ENCODE results near the gene KCNC1. TPM values are rescaled to one million over a fixed set of nuclear protein-coding genes. Genes with fewer than 3 reads are reported as not detected.

Gene KCNC1
- total RNA-seq (2016; rRNA removed; fragmentation: Illumina TruSeq; extraction: Trizol), result 0.03 and 0.04 TPM in 2 replicates
- total RNA-seq (2016; cell fraction: cytosol; rRNA removed; fragmentation: Illumina TruSeq; extraction: Trizol; ENCODE audit: low read depth), result not detected in 2 replicates
- 0.04 and 0.06 TPM in 2 replicates for total RNA-seq (2016; cell fraction: insoluble cytoplasmic fraction; rRNA removed; fragmentation: Illumina TruSeq; extraction: Trizol)
- 0.03 and 0.10 TPM in 2 replicates for total RNA-seq (2016; cell fraction: membrane; rRNA removed; fragmentation: Illumina TruSeq; extraction: Trizol)
- 0.34 and 0.38 TPM in 2 replicates for total RNA-seq (2016; cell fraction: nucleus; rRNA removed; fragmentation: Illumina TruSeq; extraction: Trizol)
- 0.01 TPM in 1 of 2 replicates, not detected in the other for polyA plus RNA-seq (2011; rRNA removed)
- not detected in 2 replicates for polyA plus RNA-seq (2011; cell fraction: cytosol; rRNA removed)
- 0.16 and 0.19 TPM in 2 replicates for polyA plus RNA-seq (2011; cell fraction: nucleus; rRNA removed)
- polyA plus RNA-seq (2012), result 0.11 and 0.51 TPM in 2 replicates
- 0.02 TPM in 1 of 2 replicates, not detected in the other for polyA plus RNA-seq (2016; cell fraction: cytosol; fragmentation: Illumina TruSeq; extraction: Trizol; ENCODE audit: low read depth)
- polyA plus RNA-seq (2016; cell fraction: insoluble cytoplasmic fraction; fragmentation: Illumina TruSeq; extraction: Trizol; ENCODE audit: low read depth), result 0.07 TPM in 1 of 2 replicates, not detected in the other
- polyA plus RNA-seq (2016; cell fraction: membrane; fragmentation: Illumina TruSeq; extraction: Trizol; ENCODE audit: low read depth), result 0.02 TPM in 1 of 2 replicates, not detected in the other
- 0.36 and 0.99 TPM in 2 replicates for polyA plus RNA-seq (2016; cell fraction: nucleus; fragmentation: Illumina TruSeq; extraction: Trizol; ENCODE audit: insufficient read depth, low read depth)
- polyA minus RNA-seq (2011; rRNA and poly(A)+ RNA removed; ENCODE audit: low replicate concordance), result not detected in 2 replicates
- polyA minus RNA-seq (2011; cell fraction: cytosol; rRNA and poly(A)+ RNA removed), result not detected in 2 replicates
- 0.39 and 0.50 TPM in 2 replicates for polyA minus RNA-seq (2011; cell fraction: nucleus; rRNA and poly(A)+ RNA removed)
- Bru-seq, nascent RNA, result percentile 9 among the genes with signal in this experiment
- BruChase-seq, experiment 1, labeled RNA remaining after a 6-hour chase, result percentile 5 among the genes with signal in this experiment
- BruChase-seq, experiment 2, labeled RNA remaining after a 2-hour chase, result percentile 2 among the genes with signal in this experiment
- long read RNA-seq, experiment 1, result 0 reads
- long read RNA-seq, experiment 2, result 0 reads

- Histone ChIP-seq H3K9ac (ENCODE audit: insufficient read depth, low read depth, low read length) (no peak within 1 kb of the TSS), H3K36me3 (replicated peaks in 1 of 2; ENCODE audit: control insufficient read depth in 1 of 2, insufficient read depth in 2 of 2, low read length in 2 of 2) (no peaks in the 10 kb centered on the region), H3K27ac (ENCODE audit: extremely low read length, insufficient read depth, low read length) (no peak within 1 kb of the TSS), H3K4me2 (ENCODE audit: low read depth, low read length) (peak within 1 kb of the TSS; percentile 56), H3K9me3 (ENCODE audit: low read length) (no peaks in the 10 kb centered on the region), H3K79me2 (ENCODE audit: insufficient read depth, low read length) (no peaks in the 10 kb centered on the region), H3K4me3 (replicated peaks in 1 of 3; ENCODE audit: insufficient read depth in 1 of 3, low read depth in 2 of 3, low read length in 3 of 3) (peak within 1 kb of the TSS; percentile 36 to 58 (median 37); a peak in 4 of 6 replicates), H4K20me1 (ENCODE audit: insufficient read depth, low read length) (peaks cover 4% of the 10 kb centered on the region; the same call in 1 of the 2 replicates), H2AFZ (ENCODE audit: low read length) (no peak within 1 kb of the TSS), H3K4me1 (ENCODE audit: insufficient read depth, low read length) (no peaks in the 10 kb centered on the region), H3K27me3 (ENCODE audit: control insufficient read depth in 1 of 2, insufficient read depth in 2 of 2, low read length in 2 of 2) (peaks cover 5 to 38% of the 10 kb centered on the region in 2 experiments; a peak in 3 of 5 replicates)
- POLR2A ChIA-PET, result no interaction called here
- intact Hi-C loops (cut with micrococcal nuclease; ENCODE audit: unreplicated experiment), result no loop called here
- FAIRE-seq (no peak), ATAC-seq (peak; percentile 24), DNase-seq (ENCODE audit: low spot score) (no peak)
- in situ Hi-C loops (cut with HindIII; ENCODE audit: extremely low pct_ligation_motif_present, low pct_unique_long_range_greater_than_20kb), result no loop called here
- CTCF ChIA-PET (ENCODE audit: low intra/inter-chr PET ratio, low total read pairs), result interaction anchor here (1.0 kb wide), 1 partner anchor 244 kb away, joined by 7 read pairs; no protein-coding TSS in a partner anchor
- WGBS (ENCODE audit: low lambda C conversion rate), result 1% methylated on average over 16 of the region's 66 CpGs
- BruUV-seq (replicated peaks), result no TSS peak
- no peak for TF ChIP-seq EEA1 (CRISPR knock-in tag; IDR thresholded peaks at IDR 0.05; ENCODE audit: borderline replicate concordance)
- no peak for TF ChIP-seq ZBTB10 (CRISPR knock-in tag; IDR thresholded peaks at IDR 0.05; ENCODE audit: borderline replicate concordance)
- TF ChIP-seq JUND (CRISPR knock-in tag; IDR thresholded peaks at IDR 0.05), result no peak
- TF ChIP-seq, protein P1, sequence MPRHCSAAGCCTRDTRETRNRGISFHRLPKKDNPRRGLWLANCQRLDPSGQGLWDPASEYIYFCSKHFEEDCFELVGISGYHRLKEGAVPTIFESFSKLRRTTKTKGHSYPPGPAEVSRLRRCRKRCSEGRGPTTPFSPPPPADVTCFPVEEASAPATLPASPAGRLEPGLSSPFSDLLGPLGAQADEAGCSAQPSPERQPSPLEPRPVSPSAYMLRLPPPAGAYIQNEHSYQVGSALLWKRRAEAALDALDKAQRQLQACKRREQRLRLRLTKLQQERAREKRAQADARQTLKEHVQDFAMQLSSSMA (CRISPR knock-in tag; IDR thresholded peaks at IDR 0.05), result no peak
- TF ChIP-seq, protein P2, sequence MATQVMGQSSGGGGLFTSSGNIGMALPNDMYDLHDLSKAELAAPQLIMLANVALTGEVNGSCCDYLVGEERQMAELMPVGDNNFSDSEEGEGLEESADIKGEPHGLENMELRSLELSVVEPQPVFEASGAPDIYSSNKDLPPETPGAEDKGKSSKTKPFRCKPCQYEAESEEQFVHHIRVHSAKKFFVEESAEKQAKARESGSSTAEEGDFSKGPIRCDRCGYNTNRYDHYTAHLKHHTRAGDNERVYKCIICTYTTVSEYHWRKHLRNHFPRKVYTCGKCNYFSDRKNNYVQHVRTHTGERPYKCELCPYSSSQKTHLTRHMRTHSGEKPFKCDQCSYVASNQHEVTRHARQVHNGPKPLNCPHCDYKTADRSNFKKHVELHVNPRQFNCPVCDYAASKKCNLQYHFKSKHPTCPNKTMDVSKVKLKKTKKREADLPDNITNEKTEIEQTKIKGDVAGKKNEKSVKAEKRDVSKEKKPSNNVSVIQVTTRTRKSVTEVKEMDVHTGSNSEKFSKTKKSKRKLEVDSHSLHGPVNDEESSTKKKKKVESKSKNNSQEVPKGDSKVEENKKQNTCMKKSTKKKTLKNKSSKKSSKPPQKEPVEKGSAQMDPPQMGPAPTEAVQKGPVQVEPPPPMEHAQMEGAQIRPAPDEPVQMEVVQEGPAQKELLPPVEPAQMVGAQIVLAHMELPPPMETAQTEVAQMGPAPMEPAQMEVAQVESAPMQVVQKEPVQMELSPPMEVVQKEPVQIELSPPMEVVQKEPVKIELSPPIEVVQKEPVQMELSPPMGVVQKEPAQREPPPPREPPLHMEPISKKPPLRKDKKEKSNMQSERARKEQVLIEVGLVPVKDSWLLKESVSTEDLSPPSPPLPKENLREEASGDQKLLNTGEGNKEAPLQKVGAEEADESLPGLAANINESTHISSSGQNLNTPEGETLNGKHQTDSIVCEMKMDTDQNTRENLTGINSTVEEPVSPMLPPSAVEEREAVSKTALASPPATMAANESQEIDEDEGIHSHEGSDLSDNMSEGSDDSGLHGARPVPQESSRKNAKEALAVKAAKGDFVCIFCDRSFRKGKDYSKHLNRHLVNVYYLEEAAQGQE (IDR thresholded peaks at IDR 0.05; ENCODE audit: borderline replicate concordance in 1 of 2, low read depth in 1 of 2, low read length in 2 of 2), result peak in 1 of 2 experiments; percentile 9; a peak in 1 of 4 replicates
- TF ChIP-seq TARDBP (CRISPR knock-in tag; IDR thresholded peaks at IDR 0.05), result no peak
- no peak for TF ChIP-seq NFATC3 (CRISPR knock-in tag; IDR thresholded peaks at IDR 0.05)
- TF ChIP-seq, protein P3, sequence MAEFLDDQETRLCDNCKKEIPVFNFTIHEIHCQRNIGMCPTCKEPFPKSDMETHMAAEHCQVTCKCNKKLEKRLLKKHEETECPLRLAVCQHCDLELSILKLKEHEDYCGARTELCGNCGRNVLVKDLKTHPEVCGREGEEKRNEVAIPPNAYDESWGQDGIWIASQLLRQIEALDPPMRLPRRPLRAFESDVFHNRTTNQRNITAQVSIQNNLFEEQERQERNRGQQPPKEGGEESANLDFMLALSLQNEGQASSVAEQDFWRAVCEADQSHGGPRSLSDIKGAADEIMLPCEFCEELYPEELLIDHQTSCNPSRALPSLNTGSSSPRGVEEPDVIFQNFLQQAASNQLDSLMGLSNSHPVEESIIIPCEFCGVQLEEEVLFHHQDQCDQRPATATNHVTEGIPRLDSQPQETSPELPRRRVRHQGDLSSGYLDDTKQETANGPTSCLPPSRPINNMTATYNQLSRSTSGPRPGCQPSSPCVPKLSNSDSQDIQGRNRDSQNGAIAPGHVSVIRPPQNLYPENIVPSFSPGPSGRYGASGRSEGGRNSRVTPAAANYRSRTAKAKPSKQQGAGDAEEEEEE (CRISPR knock-in tag; IDR thresholded peaks at IDR 0.05; ENCODE audit: borderline replicate concordance), result no peak
Observed at GRCh38 chr11:17734418-17734911, at the start of gene KCNC1. Gene KCNC1, plus strand, starts transcription at chr11:17734781. Its CDS starts 1,222 bp downstream, at chr11:17736003.

Data from HepG2 (cell line).